GM20000 (cell line): ENCODE measurements around the gene SYT17.
A peak's percentile ranks its signal among the peaks of the same experiment; 100 is the strongest.

Experiments used
- DNase-seq: peaks from one replicate; pipeline ENCODE4 v3.0.0; 2012; ENCODE audit warnings: low spot score
- CTCF ChIP-seq: IDR thresholded peaks from 2 replicates; pipeline ENCODE4 v1.5.1; 2012; ENCODE audit warnings: mild to moderate bottlenecking, control low read depth; ENCODE audit errors: extremely low read depth, missing control alignments

The SYT17 gene

GRCh38 chr16:19167710-19168370, at the start of gene SYT17:
SYT17 (plus strand) TSS chr16:19168240; CDS start chr16:19168647, 407 bp downstream.
- peak; percentile 83 for TF ChIP-seq CTCF
- peak; percentile 93 for DNase-seq

- no peak for TF ChIP-seq CTCF
- DNase-seq = no peak
Measured at GRCh38 chr16:19118938-19119431, 49.1 kb upstream of the SYT17 start.

GRCh38 chr16:19119564-19119963, 48.5 kb upstream of the SYT17 start:
- no peak for TF ChIP-seq CTCF
- DNase-seq = no peak

GRCh38 chr16:19123535-19124178, 44.4 kb upstream of the SYT17 start:
- TF ChIP-seq CTCF = no peak
- DNase-seq = no peak

- no peak for DNase-seq
- no peak for TF ChIP-seq CTCF
Measured at GRCh38 chr16:19126300-19126699, 41.7 kb upstream of the SYT17 start.

- TF ChIP-seq CTCF = no peak
- no peak for DNase-seq
Measured at GRCh38 chr16:19127205-19127604, 40.8 kb upstream of the SYT17 start.

- no peak for DNase-seq
- TF ChIP-seq CTCF = no peak
Measured at GRCh38 chr16:19127674-19128131, 40.3 kb upstream of the SYT17 start.
